ENCODE data around the gene LRP1B.

DNA sequence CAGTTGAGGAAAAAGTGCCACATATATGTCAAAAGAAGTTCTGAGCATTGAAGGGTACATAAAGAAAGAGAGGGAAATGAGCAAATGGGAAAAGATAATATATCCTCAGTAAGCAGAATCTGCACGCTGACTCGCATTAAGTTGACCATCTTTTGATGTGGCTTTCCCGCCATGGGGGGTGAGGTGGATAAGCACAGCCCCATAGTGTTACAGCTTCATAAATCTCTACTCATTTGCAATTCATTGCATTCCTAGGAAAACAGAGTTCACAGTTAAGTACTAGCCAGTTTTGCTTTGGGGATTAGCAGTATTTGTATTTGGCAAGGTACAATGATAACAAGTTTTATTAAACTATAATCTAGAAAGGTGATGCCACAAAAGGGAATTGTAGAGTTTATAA is 814.2 kb downstream of the LRP1B start:
- TF ChIP-seq, protein P1, sequence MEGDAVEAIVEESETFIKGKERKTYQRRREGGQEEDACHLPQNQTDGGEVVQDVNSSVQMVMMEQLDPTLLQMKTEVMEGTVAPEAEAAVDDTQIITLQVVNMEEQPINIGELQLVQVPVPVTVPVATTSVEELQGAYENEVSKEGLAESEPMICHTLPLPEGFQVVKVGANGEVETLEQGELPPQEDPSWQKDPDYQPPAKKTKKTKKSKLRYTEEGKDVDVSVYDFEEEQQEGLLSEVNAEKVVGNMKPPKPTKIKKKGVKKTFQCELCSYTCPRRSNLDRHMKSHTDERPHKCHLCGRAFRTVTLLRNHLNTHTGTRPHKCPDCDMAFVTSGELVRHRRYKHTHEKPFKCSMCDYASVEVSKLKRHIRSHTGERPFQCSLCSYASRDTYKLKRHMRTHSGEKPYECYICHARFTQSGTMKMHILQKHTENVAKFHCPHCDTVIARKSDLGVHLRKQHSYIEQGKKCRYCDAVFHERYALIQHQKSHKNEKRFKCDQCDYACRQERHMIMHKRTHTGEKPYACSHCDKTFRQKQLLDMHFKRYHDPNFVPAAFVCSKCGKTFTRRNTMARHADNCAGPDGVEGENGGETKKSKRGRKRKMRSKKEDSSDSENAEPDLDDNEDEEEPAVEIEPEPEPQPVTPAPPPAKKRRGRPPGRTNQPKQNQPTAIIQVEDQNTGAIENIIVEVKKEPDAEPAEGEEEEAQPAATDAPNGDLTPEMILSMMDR (IDR thresholded peaks at IDR 0.05), result no peak
- no peak for TF ChIP-seq POLR2A (IDR thresholded peaks at IDR 0.05)

Measured in Peyer's patch (tissue), 4 donors.